Nephron progenitor cell (in vitro differentiated cells): Measurements from ENCODE around the gene LRRC45.
A peak's percentile ranks its signal among the peaks of the same experiment; 100 is the strongest.
"Not testable (repeated sequence)": the region's sequence is repeated elsewhere in the genome, so short reads cannot be mapped to it uniquely, and the experiment has no call there.

ENCODE experiments used
- DNase-seq: peaks from one replicate; pipeline ENCODE4 v3.0.0; 2021
- H3K27ac Mint-ChIP-seq: 2 replicates; pipeline ENCODE4 v1.8.0; 2021; ENCODE audit warnings: mild to moderate bottlenecking, moderate library complexity, mixed read lengths
- H3K27me3 Mint-ChIP-seq: 2 replicates; pipeline ENCODE4 v1.8.0; 2021; ENCODE audit warnings: mild to moderate bottlenecking, low read depth, mixed read lengths; ENCODE audit not compliant: poor library complexity
- H3K36me3 Mint-ChIP-seq: 2 replicates; pipeline ENCODE4 v1.8.0; 2021; ENCODE audit warnings: low read depth, mixed read lengths
- H3K4me1 Mint-ChIP-seq: 2 replicates; pipeline ENCODE4 v1.8.0; 2021; ENCODE audit warnings: mixed read lengths
- H3K4me3 Mint-ChIP-seq: 2 replicates; pipeline ENCODE4 v1.8.0; 2021; ENCODE audit warnings: mild to moderate bottlenecking, moderate library complexity, mixed read lengths
- H3K9me3 Mint-ChIP-seq: 2 replicates; pipeline ENCODE4 v1.8.0; 2021; ENCODE audit warnings: mild to moderate bottlenecking, moderate library complexity, mixed read lengths
- TF ChIP-seq, protein P1 (sequence below): fragments of 200-600 bp; sonication (generic); IDR thresholded peaks from 2 replicates; pipeline ENCODE4 v1.5.0; 2021; ENCODE audit warnings: antibody characterized with exemption

The LRRC45 gene

DNA sequence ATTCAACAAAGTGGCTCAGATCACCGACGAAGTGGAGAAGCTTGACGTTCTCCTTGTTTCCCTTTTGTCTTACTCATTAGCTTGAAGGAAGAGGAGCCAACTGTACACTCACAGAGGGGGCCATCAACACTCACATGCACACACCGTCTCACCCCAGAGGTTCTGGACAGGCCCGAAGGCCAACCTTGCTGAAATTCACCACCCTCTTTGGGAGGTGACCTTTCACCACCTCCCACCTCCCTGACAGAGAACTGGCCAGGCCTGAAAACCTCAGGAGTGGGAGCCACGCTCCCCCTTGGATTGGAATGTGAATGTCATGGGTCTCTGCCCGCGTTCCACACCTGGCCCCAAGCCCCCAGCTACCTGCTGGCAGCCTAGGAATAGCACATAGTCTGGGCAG is 12.4 kb downstream of the LRRC45 start:
- DNase-seq, result no peak
- Mint-ChIP-seq H3K9me3 (peaks cover 8% of the 10 kb centered on the region), H3K4me3 (peak overlapping the region; percentile 79), H3K4me1 (peaks cover 39% of the 10 kb centered on the region), H3K27ac (no peak overlapping the region), H3K27me3 (peaks cover 11% of the 10 kb centered on the region), H3K36me3 (no peaks in the 10 kb centered on the region)
- TF ChIP-seq, protein P1, sequence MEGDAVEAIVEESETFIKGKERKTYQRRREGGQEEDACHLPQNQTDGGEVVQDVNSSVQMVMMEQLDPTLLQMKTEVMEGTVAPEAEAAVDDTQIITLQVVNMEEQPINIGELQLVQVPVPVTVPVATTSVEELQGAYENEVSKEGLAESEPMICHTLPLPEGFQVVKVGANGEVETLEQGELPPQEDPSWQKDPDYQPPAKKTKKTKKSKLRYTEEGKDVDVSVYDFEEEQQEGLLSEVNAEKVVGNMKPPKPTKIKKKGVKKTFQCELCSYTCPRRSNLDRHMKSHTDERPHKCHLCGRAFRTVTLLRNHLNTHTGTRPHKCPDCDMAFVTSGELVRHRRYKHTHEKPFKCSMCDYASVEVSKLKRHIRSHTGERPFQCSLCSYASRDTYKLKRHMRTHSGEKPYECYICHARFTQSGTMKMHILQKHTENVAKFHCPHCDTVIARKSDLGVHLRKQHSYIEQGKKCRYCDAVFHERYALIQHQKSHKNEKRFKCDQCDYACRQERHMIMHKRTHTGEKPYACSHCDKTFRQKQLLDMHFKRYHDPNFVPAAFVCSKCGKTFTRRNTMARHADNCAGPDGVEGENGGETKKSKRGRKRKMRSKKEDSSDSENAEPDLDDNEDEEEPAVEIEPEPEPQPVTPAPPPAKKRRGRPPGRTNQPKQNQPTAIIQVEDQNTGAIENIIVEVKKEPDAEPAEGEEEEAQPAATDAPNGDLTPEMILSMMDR, result no peak

DNA sequence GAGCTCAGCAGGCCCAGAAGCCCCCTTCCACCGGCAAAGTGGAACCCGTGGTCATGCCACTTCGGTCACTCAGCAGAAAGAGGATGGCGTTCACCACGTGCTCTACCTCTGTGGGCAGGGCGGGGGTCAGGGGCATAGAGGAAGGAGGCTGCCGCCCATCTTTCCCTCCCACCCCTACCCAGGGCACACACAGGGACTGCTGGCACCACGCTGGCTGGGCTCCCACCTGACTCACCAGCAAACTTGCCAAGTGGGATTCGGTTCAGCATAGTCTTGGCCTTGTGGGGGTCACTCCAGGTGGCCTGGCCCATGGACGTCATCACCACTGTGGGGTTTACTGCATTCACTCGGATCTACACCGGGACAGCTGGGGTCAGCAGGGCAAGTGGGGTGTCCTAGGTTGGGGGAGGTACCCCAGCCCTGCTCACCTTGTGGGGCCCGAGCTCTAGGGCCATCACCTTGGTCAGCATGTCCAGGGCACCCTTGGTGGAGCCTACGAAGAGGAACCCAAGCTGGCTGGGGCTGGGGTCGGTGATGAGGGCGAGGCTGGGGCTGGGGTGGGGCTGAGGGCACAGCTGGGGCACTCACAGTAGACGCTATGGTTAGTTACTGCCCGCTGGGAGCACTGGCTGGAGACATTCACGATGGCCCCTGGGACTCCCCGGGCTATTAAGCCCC is 13.0 kb downstream of the LRRC45 start:
- Mint-ChIP-seq H3K36me3 (no peaks in the 10 kb centered on the region), H3K9me3 (peaks cover 8% of the 10 kb centered on the region), H3K27me3 (peaks cover 11% of the 10 kb centered on the region), H3K4me1 (peaks cover 39% of the 10 kb centered on the region), H3K27ac (no peak overlapping the region), H3K4me3 (peak overlapping the region; percentile 79)
- TF ChIP-seq, protein P1, result no peak
- no peak for DNase-seq

DNA sequence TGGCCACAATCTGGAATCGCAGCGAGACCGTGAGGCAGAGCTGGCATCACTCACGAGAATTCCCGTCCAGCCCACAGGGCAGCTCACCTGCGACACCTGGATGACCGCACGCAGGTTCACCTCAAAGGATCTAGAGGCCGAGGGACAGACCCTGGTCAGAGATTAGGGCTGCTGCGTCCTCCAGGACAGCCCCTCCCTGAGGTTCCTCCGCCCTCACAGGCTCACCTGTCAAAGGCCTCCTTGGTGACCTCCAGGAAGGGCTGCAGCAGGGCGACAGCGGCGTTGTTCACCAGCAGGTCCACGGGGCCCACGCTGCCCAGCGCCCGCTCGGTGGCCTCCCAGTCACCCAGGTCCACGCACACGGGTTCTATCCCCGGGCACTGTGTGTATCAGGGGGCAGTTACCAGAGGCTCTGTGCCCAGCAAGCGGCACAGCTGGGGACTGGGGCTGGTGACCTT is 13.6 kb downstream of the LRRC45 start:
- peaks cover 8% of the 10 kb centered on the region for H3K9me3 Mint-ChIP-seq
- H3K36me3 Mint-ChIP-seq, result no peaks in the 10 kb centered on the region
- H3K4me1 Mint-ChIP-seq, result peaks cover 44% of the 10 kb centered on the region
- H3K27me3 Mint-ChIP-seq, result peaks cover 11% of the 10 kb centered on the region
- H3K4me3 Mint-ChIP-seq, result peak overlapping the region; percentile 79
- TF ChIP-seq, protein P1, result no peak
- H3K27ac Mint-ChIP-seq, result no peak overlapping the region
- no peak for DNase-seq

DNA sequence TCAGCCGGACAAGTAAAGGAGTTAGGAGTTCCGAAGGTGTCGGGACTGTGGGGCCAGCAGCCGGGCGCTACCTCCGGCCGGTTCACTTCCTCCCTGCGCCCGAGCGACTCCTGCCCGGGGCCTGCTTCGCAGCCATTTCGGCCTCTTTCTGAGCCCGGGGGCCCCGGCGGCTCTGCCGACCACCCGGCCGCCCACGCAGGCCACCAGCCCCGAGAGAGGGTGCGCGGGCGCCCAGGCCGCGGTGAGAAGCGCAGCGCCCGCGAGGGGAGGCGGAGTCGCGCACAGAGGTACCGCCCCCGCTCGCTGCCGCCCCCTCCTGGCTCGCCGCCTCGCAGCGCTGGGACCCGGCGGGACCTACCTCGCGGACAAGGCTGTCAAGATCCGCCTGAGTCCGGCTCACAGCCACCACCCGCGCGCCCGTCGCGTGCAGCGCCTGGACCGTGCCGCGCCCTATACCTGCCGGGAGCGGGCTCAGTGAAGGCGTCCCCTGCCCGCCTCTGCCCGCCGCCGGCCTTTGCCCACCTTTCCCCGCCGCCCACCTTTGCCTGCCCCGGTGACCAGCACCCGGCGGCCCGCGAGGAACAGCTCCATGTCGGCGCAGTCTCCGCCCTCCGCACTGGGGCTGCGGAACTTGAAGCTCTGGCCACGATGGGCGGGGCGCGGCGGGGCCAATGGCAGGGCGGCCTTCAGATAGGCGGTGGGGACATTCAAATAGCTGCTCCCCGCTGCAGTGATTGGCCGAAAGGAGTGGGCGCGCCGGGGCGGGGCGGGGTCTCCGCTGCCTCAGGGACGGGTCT is 14.2 kb downstream of the LRRC45 start, which contains the start of gene DCXR:
DCXR (minus strand) TSS at position 606 of the 797 bp plus-strand sequence; CDS start at position 591, 15 bp downstream.
- H3K4me3 Mint-ChIP-seq, result peak within 1 kb of the TSS; percentile 79
- peak within 1 kb of the TSS; percentile 79 for H3K27ac Mint-ChIP-seq

DNA sequence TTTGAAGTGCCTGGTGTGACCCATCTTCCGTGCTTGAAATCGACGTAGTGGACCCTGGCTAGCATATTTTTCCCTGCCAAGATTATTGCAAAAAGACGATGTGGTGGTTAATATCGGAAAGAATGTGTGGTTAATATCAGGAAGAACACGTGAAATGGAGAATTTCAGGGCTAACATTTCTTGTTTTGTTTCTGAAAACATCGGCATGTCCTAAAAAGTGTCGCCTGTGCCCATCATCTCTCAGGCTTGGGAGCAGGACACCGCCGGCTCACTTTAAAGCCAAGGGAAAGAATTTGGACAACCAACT is 14.7 kb downstream of the LRRC45 start:
- TF ChIP-seq, protein P1, result no peak
- Mint-ChIP-seq H3K36me3 (no peaks in the 10 kb centered on the region), H3K4me3 (peak overlapping the region; percentile 79), H3K4me1 (peaks cover 46% of the 10 kb centered on the region), H3K27me3 (peaks cover 9% of the 10 kb centered on the region), H3K9me3 (peaks cover 8% of the 10 kb centered on the region), H3K27ac (no peak overlapping the region)
- DNase-seq, result no peak

More for the DNA sequence above, 14.2 kb downstream of the LRRC45 start, which contains the start of gene DCXR:
- Mint-ChIP-seq H3K4me1 (peaks cover 45% of the 10 kb centered on the region), H3K9me3 (peaks cover 8% of the 10 kb centered on the region), H3K27me3 (peaks cover 11% of the 10 kb centered on the region), H3K36me3 (no peaks in the 10 kb centered on the region)
- TF ChIP-seq, protein P1, result peak; percentile 67
- peak; percentile 98 for DNase-seq

DNA sequence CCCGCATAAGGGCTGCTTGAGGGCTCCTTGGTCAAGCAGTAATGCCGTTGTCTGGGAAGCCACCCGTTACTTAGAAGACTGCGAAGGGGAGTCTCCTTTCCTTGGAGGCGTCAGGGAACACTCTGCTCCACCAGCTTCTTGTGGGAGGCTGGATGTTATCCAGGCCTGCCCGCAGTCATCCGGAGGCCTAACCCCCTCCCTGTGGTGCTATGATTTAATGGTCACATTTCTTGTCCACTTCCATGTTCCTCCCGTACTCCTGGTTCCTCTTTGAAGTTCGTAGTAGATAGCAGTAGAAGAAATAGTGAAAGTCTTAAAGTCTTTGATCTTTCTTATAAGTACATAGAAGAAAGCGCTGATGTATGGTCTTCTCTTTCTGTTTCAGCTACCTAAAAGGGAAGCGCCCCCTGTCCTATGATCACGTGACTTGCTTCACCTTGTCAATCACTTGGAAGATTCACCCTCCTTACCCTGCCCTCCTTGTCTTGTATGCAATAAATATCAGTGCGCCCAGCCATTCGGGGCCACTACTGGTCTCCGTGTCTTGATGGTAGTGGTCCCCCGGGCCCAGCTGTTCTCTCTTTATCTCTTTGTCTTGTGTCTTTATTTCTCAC is 15.8 kb downstream of the LRRC45 start:
- H3K4me3 Mint-ChIP-seq, result peak overlapping the region; percentile 46
- not testable (repeated sequence) for H3K27me3 Mint-ChIP-seq, H3K36me3 Mint-ChIP-seq

More for the DNA sequence above, 15.8 kb downstream of the LRRC45 start:
- not testable (repeated sequence) for H3K27ac Mint-ChIP-seq, H3K9me3 Mint-ChIP-seq, DNase-seq
- peaks cover 43% of the 10 kb centered on the region for H3K4me1 Mint-ChIP-seq
